CD4-positive, alpha-beta T cell treated with Interleukin-10 for 1 hour (primary cell): ENCODE results near the gene DNMT1.

ENCODE experiments used
- DNase-seq: peaks from one replicate; pipeline ENCODE4 v3.0.0-alpha.2; 2020

Gene DNMT1

DNA sequence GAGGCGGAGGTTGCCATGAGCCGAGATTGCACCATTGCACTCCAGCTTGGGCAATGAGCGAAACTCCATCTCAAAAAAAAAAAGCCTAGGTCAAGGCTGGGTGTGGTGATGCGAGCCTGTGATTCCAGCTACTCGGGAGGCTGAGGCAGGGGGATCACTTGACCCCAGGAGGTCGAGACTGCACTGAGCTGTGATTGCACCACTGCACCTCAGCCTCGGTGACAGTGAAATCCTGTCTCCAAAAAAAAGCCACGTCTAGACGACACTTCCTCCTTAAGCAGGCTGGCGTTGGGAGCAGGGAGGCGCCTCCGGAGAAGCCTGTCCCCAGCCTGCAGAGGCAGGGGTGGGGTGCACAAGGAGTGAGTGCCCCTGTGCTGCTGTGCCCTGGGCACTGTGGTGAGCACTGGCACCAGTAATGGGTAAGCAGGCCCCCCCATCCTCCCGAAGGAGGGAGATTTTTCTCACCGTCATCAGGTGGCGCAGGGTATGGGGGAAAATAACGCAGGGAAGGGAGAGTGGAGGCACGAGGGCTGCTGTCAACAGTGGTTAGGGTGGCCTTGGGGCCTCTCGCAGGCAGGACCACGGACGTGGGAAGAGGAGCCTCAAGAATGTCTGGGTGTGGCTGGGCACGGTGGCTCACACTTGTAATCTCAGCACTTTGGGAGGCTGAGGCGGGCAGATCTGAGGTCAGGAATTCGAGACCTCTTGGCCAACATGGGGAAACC lies 82.6 kb downstream of the DNMT1 start:
- DNase-seq: peak; percentile 71

DNA sequence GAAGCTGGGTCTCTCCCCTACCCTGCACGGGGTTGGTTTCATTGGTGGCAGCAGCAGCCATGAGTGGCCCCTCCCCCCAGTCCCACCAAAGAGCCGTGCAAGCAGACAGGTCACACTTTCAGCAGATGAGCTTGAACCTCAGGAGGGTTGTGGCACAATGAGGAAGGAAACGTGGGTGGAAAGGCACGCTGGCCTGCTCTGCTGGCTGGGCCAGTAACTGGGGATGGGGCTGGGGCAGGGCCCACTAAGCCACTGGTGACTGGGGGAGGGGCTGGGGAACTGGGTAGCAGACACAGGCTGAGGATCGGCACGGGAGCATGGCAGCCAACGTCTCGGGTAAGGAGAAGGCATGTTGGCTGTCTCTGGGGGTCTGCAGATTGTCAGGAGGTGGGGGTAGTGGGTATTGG lies 83.3 kb downstream of the DNMT1 start, which contains the start of gene P2RY11:
Gene P2RY11 (plus strand): TSS at position 289 of the 407 bp plus-strand sequence. CDS start 29 bp downstream, at position 318.
- DNase-seq: peak; percentile 71

DNA sequence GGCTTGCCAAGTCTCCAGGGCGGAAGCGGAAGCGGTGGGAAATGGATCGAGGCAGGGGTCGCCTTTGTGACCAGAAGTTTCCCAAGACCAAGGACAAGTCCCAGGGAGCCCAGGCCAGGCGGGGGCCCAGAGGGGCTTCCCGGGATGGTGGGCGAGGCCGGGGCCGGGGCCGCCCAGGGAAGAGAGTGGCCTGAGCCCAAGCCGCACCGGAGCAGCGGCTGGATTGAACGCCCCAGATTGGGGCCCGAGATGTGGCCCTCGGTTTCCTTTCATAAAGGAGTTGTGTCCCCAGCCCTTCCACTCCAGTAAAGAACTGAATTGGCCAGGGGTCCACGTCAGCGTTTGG lies 83.8 kb downstream of the DNMT1 start:
- DNase-seq: no peak

DNA sequence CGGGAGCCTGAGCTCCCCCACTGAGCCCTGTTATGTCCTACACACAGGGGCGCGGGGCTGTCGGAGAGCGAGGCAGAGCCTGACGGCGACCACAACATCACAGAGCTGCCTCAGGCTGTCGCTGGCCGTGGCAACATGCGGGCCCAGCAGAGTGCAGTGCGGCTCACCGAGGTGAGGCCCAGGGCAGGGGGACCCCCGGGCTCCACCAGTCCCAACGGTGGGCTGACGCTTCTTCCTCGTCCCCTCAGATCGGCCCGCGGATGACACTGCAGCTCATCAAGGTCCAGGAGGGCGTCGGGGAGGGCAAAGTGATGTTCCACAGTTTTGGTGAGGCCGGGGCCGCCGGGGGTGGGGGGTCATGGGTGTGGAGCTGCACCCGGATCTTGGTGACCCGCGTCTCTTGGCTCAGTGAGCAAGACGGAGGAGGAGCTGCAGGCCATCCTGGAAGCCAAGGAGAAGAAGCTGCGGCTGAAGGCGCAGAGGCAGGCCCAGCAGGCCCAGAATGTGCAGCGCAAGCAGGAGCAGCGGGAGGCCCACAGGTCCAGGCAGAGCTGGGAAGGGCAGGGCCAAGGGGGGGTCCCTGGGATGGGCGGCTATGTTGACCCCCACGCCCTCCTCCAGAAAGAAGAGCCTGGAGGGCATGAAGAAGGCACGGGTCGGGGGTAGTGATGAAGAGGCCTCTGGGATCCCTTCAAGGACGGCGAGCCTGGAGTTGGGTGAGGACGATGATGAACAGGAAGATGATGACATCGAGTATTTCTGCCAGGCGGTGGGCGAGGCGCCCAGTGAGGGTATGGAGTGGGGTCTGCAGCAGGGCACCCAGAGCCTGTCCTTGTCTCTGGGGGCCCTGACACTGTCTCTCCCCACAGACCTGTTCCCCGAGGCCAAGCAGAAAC lies 84.4 kb downstream of the DNMT1 start:
- DNase-seq: no peak

DNA sequence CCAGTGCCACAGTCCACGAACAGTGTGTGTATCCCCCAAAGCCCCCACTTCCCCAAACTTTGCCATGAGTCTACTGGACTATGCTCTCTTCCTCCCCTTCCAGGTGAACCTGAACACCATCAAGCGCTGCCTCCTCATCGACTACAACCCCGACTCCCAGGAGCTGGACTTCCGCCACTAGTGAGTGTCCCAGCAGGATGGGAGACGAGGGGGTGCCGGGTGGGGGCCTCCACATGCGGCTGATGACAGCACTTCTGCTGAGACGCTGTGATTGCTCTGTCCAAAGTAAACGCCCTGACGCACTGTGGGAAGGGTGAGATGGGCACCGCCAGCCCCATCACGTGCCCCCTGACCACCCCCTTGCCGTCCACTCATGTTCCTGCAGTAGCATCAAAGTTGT lies 85.2 kb downstream of the DNMT1 start:
- DNase-seq: no peak

DNA sequence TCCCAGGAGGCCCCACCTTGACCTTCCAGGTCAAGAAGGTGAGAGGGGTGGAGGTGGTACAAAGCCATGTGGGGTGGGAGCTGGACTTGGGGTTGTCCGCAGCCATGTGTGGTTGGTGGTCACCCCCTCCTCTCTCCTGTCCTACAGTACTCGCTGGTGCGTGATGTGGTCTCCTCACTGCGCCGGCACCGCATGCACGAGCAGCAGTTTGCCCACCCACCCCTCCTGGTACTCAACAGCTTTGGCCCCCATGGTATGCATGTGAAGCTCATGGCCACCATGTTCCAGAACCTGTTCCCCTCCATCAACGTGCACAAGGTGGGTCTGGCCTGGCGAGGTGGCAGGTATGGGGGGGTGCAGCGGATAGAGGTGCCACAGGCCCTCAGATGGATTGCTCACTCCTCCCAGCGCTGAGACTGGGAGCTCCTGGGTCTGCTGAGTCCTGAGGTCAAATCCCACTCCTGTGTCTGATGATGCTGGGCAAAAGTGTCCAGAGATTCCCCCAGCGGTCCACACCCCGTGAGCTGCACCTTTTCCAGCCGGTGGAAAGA lies 86.9 kb downstream of the DNMT1 start:
- no peak for DNase-seq

DNA sequence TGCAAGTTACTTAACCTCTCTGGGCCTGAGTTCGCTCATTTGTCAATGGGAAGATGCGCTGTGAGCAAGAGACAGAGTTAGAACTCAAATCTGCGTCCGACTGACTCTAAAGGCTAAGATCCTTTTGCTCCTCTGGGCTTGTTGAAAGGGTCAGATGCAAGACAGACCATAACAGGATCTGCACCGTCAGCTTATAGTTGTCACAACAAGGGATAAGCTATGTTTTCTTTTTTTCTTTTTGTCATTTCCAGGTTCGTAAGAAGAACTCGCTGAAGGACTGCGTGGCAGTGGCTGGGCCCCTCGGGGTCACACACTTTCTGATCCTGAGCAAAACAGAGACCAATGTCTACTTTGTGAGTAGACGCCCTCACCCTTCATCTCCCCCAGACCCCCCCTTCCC lies 87.5 kb downstream of the DNMT1 start:
- no peak for DNase-seq

DNA sequence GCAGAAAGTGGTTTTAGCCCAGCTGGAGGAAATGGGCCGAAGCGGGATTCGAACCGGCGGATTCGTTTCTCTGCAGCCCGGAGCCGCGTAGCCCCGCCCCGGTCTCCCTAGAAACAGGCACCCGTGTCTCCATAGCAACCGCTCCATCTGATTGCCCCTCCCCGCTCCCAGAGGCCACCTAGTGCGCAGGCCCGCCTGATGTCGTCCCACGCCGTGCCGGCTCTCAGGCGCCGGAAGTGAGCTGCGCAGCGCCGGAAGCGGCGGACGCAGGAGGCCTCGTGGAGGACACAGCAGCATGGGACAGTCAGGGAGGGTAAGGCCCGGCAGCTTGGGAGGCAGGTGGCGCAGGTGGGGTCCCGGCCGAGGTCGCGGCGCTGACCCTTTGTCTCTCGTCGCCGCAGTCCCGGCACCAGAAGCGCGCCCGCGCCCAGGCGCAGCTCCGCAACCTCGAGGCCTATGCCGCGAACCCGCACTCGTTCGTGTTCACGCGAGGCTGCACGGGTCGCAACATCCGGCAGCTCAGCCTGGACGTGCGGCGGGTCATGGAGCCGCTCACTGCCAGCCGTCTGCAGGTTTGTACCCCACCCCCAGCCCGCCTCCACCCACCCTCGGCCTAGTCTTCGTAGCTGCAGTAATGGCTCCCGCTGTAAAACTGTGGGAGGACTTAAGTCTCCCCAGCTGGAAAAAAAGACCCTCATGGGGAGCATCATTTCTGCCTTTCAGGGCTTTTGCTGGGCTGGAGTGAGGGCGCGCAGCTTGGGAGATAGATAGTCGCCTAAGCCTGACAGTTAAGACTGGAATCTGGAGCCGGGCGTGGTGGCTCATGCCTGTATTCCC lies 88.4 kb downstream of the DNMT1 start, which contains the start of gene PPAN:
Gene PPAN (plus strand): TSS at position 263 of the 837 bp plus-strand sequence. CDS start 33 bp downstream, at position 296.
- DNase-seq: peak; percentile 98

DNA sequence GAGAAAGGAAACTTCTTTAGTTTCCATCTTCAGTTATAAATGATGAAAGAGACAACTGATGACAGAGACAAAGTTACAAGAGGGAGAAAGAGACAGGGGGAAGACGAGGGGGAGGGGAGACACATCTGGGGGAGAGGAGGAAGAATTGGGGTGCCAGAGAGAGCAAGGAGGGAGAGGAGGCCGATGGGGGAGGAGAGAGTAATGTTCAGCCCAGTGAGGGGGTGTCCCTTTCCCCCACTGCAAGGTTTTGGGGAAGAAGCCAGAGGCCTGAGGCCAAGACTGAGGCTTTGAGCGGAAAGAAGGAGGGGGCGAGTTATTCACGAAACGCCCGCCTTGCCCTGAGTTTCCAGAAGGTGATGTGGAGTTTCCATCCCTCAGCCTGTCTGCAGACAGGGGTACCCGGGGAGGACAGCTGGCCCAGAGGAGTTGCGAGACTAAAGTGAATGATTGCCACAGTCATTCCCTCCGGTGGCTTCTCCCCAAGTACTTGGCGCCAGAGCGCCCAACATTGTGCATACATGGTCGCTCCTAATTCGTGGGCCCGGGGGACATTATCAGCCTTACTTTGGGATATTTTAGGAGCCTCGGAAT lies 89.1 kb downstream of the DNMT1 start:
- DNase-seq: peak; percentile 69

DNA sequence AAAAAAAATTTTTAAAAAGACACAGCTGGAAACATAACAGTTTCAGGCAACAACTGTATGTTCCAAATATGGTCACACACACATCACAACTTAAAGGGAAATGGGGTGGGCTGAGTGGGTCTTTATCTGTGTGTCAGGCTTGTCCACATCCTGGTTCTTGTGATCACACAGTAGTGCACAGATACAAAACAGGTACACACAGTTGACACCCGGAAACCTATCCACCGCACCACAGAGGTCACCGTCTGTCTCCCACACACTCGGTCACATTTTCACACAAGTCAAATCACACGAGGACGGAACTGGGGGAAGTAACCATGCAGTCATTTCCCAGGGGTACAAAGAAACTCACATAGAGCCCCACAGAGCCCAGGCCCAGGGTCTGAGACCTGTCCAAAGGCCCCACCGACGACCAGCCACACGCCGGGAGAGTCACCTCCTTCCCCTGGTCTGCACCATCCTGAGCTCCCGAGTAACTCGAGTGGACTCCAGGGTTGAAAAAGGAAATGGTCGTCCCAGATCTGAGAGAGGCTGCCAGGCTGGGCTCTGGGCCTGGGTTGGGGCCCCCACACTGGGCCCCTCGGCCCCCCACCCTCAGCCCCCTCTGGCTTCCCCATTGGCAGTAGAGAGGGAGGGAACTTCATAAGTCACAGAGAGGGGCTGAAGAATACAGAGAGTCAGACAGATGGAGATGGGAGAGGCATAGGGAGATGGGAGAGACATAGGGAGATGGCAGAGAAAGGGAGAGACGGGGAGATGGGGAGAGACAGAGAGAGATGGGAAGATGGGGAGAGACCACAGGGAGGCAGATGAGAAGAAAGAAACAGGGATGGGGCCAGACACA lies 89.9 kb downstream of the DNMT1 start:
- DNase-seq: peak; percentile 95

DNA sequence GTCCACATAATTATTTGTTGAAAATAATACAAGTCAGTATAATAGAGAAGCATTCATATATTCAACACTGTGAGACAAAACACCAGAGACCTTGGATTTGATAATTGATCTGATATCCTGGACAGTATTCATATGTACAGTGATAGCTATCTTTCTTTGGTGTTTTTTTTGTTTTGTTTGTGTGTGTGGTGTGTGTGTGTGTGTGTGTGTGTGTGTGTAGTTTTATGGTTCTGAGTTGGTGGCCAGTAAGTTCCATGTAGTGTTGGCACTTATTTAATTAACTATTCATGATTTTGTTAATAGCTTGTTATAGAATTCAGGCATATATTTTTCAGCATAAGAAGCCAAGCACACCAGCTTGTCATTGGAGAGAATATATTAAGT lies 90.6 kb downstream of the DNMT1 start:
- peak; percentile 47 for DNase-seq

DNA sequence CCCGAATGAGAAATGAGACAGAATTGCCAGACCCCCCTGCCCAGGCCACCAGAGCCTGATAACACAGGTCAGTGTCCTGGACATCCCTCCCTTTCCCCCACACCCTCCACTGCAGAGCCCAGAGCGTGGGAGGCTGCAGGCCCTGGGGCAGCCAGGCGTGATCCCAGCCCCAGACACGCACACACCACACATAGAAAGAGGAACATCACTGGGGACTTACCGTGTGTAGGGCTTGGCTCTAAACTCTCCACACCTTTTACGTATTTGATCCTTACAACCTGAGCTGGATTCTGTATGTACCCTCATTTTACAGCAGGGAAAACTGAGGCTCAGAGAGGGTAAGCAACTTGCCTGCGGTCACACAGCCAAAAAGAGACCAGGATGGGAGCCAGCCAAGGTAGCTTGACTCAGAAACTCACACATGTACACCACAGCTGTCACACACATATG lies 91.9 kb downstream of the DNMT1 start:
- DNase-seq: no peak

DNA sequence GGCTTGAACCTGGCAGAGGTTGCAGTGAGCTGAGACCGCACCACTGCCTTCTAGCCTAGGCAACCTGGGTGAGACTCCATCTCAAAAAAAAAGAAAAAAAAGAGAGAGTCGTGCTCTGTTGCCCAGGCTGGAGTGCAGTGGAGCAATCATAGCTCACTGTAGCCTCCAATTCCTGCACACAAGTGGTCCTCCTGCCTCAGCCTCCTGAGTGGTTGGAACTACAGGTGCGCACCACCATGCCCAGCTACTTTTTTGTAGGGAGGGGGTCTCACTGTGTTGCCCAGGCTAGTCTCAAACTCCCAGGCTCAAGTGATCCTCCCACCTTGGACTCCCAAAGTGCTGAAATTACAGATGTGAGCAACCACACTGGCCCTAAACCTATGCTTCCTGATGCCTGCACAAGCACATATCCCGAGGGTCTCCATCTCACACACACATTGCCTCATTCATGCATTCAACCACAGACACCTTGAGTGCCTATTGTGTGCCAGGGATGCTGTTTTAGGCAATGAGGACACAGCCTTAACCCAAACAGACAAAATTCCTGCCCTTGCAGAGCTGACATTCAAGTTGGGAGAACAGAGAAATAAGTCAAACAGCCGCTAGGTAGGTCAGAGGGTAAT lies 94.5 kb downstream of the DNMT1 start:
- DNase-seq: no peak

DNA sequence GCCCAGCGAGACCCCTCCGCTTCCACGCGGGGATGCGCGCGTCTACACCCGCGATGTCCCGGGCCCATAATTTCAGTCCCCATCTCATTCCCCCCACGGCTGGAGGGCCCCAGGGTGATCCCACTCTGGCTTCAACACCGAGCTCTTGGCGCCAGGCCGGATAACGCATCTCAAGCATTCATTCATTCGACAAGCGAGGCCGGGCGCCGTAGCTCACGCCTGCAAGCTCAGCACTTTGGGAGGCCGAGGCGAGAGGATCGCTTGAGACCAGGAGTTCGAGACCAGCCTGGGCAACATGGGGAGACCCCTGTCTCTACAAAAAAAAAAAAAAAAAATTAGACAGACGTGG lies 98.2 kb downstream of the DNMT1 start:
- DNase-seq: no peak

DNA sequence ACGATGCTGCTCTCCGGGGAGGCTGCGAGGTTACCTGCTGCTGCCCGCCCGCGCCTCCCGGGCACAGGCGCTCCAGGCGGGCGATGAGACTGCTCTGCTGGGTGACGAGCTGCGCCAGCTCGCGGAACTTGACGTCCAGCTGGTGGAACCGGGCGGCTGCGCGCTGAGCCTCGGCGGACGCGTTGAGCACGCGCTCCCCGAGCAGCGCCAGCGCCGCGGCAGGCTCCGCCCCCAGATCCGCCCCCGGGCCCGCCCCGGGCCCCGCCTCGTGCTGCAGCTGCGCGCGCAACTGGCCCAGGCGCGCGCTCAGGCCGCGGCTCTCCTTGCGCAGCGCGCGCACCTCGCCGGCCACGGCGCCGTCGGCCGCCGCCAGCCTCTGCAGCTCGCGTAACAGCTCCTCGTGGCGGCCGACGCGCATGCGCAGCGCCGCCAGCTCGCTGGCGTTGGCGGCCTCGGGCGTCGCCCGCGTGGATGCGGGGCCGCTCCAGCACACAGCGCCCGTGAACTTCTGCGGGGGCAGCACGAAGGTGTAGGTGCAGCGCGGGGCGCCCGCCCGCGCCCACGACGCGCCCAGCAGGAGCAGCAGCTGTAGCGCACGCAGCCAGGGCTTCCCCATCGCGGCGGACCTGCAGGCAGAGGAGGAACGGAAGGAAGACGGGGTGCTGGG lies 98.7 kb downstream of the DNMT1 start:
- DNase-seq: peak; percentile 93

DNA sequence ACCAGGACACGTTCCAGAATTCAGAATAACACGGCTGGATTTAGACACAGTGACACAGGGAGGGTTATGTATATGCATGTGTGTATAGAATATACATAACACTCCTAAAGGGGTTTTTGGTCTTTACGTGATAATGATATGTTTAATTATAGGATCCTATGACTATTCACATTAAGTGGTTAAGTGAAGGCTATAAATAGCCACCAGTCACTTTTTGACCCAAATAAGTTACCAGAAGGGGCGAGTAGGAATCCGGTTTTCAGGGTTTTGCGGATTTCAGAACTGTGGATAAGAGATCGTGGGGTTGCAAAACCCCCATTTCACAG lies 99.2 kb downstream of the DNMT1 start:
- DNase-seq: no peak

DNA sequence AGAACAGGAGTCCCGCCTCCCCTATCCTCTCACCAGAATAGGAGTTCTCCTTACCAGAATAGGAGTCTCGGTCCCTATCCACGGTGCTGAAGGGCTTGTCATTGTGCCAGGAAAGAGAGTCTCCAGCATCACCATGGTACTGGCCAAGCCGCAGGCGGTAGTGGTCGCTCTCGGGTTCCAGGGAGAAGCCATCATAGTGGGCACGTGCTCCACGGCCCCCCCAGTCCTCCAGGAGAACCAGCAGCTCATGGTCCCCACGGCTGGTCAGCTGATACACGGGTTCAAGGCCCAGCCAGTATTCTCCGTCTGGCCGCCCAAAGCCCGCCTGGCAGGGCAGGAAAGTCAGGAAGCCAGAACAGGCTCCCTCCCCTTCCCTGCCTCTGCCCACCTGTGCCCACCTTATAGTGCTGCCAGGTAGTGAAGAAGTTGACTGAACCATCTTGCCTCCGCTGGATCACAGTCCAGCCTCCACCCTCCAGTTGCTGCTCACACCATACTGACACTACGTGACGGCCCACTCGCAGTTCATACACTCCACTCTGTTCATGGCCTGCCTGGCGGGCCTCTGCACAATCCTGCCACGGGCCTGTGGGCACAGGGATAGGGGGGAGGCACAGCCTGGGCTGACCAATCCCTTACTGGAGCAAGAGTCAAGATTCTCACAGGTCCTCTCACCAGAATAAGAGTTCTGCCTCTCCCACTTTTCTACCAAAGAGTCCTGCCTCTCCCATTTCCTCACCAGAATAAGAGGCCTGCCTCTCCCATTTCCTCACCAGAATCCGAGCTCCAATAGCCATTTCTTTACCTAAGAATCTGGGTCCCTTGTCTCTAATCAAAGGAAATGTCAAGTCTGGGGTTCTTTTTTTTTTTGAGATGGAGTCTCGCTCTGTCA lies 101.2 kb downstream of the DNMT1 start:
- no peak for DNase-seq

DNA sequence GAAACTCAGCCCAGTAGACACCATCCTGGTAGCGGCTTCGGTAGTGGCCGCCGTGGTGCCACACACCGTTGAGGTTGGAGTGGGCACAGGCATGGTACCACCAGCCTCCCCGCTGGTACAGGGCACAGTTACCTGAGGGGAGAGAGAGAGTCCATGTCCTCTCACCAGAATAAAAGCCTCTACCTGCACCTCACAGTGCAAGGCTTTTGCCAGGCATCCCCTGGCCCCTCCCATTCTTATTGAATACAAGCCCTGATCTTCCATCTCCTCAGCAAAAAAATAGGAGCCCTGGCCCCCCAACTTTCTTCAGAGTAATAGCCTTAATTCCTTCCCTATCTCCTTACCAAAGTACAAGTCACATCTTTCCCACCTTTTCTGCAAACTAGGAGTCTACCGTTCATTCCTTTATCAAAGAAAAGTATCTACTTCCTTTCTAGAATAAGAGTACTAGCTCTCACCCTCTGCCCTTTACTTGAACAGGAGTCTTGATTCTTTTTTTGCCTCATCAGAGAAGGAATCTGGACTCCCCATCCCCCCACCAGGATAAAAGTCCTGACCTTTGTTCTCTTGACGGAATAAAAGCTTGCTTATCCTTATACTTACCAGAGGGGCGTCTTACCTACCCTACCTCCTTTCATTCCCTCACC lies 102.0 kb downstream of the DNMT1 start:
- DNase-seq: no peak
